Measurements from ENCODE around the gene NMNAT3.
"Not testable (repeated sequence)": the region's sequence is repeated elsewhere in the genome, so short reads cannot be mapped to it uniquely, and the experiment has no call there.

The NMNAT3 gene

DNA sequence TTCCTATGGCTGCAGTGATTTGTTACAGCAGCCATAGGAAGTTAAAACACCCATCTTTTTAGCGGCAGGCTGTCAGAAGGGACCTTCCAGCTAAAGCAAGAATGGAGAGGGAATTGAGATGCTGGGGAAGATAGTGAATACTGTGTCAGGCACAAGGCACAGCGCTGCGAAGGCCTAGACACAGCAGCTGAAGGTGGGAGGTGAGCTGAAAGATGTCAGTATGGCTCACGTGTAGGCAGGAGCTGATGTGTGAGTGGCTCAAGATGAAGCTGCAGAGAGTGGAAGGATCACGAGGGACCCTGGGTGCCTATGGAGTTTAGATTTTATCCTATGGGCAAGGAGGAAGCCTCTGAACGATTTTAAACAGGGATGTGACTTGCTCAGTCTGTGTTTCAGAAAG, 44.3 kb downstream of the NMNAT3 start:
- DNase-seq: no peak

DNA sequence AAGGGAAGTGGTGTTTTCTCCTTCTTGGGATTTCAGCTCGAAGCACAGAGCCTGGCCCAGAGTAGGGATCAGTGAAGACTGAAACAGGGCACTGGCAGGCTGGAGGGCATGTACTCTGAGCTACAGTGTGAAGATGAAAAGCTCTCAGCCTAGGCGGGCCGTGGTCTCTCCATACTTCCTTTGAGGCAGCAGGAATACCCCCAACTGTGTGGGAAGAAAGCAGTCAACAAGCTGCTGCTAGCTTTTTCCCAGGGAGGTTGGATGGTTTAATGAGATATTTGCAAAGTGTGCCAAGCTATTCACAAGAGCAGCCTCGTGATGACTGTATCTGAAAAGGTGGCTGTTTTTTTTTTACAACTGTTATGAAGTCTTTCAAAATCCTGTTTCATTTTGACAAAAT, 47.2 kb downstream of the NMNAT3 start:
- DNase-seq: no peak

DNA sequence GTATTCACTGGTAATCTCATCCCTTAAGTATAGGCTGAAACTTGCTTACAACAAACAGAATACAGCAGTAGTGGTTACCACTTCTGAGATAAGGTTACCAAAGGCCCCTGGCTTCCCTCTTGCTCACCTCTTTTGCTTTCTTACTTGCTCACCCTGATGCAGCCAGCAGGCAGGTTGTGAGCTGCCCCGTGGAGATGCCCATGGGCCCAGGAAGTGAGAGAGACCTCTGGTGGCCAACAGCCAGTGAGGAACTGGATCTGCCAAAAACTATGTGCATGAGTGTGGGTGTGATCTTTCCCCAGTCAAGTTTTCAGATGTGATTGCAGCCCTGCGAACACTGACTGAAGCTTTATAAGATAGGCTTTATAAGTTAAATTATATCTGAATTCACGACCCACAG, 48.7 kb downstream of the NMNAT3 start:
- no peak for DNase-seq

DNA sequence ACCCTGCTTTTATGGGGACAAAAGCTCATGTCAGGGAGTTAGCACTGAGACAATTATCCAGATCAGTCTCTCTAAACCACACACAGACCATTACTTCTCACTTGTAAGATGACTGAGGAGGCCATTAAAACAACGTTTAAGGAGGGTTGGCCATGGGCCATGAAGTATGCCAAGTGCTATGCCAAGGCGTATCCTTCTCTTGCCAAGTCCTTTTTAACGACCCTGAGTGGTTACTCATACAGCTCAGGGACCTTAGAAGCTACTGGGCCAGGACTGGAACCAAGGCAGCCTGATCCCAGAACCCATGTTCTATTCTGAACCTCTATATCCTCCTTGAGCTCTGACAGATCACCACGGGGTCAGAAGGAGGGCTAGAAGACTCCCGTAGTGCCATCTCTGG, 50.0 kb downstream of the NMNAT3 start:
- no peak for DNase-seq

DNA sequence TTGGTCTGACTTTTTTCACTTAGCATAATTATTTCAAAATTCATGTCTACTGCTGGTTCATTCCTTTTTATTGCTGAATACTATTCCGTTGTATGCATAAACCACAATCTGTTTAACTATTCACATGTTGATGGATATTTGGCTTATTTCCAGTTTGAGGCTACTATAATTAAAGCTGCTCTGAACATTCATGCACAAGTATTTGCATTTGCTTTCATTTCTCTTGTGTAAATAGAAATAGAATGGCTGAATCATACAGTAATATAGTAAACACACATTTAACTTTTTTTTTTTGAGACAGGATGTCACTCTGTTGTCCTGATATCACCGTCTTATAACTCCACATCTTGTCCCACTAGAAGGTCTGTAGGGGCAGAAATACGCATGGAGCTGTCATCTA, 57.3 kb downstream of the NMNAT3 start:
- no peak for DNase-seq

DNA sequence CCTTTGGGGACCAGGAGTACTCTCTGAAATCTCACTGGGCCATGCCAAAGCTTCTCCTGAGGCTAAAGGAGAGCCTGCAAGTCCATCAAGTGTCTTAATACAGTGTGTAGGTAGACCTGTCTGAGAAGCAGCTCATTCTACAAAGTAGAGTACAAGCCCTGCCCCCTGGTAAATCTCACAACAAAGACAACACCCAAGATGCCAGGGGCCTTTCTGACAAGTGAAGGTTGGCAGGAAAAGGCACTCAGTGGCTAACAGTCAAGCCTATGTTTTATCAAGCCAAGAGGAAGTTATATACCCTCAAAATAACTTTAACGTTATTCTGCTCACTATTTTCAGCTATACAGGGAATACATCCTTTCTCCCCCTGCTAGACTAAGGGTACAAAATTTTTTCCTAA, 58.3 kb downstream of the NMNAT3 start:
- DNase-seq: no peak

DNA sequence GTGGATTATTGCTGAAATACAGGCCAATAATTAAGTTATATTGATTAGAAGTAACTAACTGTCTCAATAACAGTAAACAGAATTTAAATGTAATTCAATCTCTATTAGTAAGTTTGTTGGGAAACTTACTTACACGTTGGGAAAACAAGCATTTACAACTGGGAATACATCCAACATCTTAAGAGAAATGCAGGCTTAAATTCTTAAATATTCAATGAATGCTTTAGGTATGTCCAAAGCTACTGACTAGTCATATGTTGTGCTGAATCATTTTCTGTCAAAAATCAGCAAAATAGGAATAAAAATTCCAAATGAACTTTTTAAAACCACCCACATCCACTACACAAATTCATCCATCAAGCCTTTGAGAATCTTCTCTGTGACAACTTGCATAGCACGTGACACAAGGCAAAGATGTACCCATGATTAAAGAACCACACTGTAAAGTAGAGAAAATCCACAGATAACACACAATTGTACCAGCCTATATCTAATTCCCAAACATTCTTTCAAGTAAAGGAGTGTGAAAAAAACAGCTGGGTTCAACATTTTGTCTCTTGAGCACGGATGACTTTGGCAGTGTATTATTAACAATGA, 60.0 kb downstream of the NMNAT3 start:
- DNase-seq: no peak

DNA sequence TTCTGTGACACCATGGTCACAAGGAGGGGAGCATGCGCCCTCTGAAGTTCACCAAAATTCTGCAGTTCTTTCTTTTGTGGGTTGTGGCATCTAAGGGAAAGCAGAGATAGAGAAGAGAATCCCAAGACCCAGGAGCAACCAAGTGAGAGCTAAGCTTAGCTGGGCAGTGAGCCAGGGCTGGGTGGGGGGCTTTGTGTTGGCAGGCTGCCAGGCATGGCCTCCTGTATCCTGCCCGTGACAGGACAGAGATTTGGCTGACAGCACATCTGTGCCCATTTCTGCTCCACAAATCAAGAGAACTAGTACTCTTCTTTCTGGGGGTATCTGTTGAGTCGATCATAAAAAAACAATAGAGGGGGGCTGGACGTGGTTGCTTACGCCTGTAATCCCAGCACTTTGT, 66.2 kb downstream of the NMNAT3 start:
- DNase-seq: no peak

DNA sequence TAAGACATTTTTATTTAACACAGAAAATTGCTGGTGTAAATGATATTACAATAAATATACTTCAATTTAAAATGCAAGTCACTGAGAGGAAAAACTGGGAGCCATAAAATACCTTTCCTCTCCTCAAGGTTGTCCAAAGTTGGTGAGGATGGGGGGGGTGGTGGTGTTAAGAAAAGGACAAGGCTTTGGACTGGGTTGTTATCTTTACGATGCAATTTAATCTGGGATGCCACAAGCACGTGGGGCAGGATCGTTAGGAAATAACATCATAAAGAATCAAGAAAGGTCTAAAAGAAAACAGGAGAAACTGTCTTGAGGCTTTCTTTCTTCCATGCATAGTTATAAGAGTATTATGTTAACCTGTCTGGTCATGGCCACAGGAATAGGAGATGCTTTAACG, 66.9 kb downstream of the NMNAT3 start:
- no peak for DNase-seq

DNA sequence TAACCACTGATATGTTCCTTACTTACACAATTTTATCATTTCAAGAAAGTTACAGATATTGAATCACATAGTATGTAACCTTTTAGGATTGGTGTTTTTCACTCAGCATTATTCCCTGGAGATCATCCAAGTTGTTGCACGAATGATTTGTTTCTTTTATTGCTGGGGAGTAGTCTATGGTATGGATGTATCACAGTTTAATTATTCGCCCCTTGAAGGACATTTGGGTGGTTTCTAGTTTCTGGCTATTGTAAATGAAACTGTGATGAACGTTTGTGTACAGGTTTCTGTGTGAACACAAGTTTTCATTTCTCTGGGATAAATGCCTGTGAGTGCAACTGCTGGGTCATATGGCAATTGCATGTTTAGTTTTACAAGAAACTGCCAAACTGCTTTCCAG, 68.8 kb downstream of the NMNAT3 start:
- no peak for DNase-seq

DNA sequence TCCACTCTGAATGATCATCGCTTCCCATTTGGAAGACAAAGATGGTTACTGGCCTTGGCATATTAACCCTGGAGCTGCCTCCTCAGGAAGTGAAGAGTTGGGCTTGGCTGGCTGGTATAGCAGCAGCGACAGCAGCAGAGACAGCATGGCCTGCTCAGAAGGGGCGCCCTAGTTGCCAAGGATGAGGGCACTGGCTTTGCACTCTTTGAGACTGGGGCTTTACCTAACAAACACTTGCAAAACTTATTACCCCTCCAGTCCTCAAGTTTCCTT, 69.7 kb downstream of the NMNAT3 start:
- no peak for DNase-seq

DNA sequence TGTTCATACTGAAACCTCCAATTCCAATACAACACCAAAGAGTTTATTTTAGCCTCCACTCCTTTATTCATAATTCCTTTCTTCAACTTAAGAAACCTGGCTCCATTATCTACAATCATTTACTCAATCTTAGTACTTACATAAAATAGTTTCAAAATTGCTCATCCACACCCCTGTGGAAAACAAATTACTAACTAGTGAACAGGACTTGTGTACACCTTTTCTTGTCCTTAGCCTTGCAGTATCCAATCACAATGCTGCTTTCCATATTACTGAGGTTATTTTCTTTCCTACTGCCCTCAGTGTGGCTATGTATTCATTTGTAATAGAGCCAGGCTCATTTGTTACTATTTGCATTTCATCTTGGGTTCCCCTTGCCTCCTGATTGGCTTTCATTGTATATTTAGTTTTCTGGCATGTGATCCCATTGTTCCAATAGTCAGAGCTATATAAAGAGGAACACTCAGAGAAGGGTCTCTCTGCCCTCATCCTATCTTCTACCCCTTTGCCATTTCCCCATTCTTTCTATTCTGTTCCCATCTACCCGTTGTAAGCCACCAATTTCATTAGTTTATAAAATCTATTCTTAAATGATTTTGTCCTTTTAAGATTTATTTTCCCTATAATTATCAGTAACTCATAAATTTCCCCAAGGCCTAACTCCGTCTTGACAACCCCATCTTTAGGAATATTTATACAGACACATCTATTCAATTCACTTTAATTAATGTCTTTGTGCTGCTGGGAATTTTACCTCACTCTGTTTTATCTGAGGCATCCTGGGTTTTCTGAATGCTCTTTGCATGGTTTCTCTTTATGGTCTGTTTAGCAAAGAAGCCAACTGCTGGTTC, 70.3 kb downstream of the NMNAT3 start:
- no peak for DNase-seq

DNA sequence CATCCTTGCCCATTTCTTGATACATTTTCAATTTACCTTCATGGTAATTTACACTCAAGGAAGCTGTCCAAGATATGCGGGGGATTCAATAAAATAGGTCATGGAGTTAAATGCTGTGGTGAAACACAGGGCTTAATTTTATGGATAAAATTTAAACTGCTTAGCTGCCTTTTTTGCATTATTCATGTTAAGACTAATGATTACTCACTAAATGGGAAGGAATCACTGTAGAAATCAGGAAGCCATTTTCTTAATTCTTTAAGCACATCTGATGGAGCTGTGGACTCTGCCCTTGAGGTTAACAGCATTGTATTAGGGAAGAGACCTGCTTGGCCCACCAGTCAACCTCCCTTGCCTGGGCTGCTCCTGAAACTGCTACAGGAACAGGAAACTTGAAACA, 75.8 kb downstream of the NMNAT3 start:
- no peak for DNase-seq

DNA sequence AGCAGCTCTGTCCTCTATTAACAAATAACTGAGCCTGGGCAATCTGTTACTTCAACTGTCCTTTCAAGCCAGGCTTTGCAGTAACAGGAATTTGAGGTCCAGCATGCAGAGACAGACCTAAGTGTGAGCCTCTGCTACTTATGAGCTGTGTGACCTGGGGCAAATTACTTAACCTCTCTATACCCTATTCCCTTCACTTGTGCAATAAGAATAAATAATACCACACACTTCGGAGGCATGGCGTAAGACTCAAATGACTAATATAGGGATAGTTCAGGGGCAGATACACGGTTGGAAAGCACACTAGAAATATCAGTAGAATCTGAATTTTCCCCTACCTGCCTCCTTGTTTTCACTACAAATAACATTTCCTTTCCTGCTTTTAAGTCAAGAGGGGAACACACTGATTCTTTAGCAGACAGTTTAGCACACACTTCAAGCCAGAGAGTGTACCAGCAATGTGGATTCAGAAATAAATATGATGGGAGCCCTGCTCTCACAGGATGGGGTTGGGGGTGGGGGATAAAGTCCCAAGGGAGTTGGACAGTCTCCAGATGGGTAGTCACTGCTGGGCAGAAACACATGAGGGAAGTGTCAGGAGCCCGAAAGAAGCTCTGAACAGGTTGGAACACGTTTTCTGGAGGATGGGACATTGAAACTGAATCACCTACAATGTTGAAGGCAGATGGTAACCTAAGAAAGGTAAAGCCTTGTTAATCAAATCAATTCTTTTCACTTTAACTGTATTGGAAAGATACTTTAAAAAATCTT, 76.4 kb downstream of the NMNAT3 start:
- DNase-seq: no peak

DNA sequence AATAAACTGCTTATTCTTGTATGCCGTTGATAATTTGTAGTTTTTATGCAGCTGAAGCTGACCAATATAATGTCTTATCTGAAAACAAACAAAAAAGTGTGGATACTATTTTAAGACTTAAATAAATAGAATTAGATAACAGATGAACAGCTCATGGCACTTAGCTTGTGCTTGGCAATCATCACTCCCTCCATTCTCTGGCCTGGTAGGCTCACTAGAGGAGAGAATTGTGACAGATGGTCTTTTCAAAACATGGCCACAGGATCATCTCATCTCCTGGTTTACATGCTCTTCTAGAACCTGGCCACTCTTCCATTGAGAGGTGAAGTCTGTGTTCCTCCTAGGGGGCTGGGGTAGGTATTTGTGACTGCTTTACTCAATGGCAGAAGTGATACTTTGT, 79.8 kb downstream of the NMNAT3 start:
- no peak for DNase-seq

DNA sequence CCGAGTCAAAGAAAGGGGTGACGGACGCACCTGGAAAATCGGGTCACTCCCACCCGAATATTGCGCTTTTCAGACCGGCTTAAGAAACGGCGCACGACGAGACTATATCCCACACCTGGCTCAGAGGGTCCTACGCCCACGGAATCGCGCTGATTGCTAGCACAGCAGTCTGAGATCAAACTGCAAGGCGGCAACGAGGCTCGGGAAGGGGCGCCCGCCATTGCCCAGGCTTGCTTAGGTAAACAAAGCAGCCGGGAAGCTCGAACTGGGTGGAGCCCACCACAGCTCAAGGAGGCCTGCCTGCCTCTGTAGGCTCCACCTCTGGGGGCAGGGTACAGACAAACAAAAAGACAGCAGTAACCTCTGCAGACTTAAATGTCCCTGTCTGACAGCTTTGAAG, 86.6 kb downstream of the NMNAT3 start:
- DNase-seq: not testable (repeated sequence)

DNA sequence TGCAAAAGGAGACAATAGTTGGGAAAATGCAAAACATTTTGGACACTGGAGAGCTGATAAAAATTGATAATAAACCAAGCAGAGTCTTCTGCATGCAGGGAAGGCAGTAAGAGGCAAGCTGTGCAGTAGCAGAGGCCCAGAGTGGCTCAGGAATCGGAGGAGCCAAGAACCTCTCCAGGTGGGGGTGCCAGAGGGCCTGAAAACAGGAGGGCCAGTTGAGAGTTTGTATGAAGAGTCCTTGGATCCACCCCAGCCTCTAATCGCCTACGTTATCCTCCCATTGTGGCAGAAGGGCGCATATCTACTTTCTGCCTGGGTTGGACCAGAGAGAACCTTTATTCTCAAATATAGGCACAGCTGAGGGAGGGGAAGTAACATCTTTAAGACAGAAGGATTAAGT, 89.3 kb downstream of the NMNAT3 start:
- DNase-seq: no peak

DNA sequence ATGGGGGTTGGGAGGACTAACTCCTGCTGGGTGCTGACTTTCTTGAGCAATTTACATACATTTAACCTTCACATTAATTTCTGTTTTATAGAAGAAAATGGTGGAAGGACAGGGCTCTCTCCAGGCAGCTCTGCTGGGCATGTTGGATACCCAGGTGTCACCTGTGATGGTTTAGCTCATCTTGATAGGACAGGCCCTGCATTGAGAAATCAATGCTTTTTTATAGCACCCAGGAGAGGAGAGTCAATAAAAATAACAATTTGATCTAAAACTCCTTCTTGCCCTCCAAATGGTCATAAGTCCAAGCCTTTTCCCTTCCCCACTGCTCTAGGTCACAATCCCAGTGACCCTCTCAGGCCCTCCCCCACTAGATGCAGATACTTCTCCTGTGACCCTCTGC, 90.0 kb downstream of the NMNAT3 start:
- no peak for DNase-seq

DNA sequence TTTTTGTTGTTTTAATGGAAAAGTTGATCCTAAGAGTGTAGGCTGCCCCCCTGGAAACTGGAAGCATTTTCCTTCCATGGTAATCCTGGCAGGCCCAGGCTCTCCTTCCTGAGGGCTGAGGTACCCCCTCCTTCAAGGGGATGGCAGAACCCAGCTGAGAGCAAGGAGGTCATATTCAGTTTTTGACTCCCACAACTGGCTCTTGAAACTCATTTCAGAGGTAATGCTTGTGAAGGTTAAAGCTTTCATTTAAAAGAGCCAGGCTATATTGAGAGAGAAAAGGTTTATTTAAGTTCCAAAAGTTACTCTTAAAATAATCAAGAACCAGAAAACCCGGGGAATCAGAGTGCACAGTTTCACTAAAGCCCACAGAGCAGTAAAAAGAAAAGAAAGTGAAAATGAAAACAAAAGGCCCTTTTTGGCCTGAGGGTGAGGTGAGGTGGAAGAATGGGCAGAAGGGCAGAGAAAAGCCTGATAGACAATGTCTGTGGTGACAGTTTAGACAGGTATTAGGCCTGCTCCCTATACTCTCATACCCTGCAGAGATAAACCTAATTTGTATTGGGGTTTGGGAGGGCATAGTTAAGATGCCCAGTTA, 91.3 kb downstream of the NMNAT3 start:
- no peak for DNase-seq

DNA sequence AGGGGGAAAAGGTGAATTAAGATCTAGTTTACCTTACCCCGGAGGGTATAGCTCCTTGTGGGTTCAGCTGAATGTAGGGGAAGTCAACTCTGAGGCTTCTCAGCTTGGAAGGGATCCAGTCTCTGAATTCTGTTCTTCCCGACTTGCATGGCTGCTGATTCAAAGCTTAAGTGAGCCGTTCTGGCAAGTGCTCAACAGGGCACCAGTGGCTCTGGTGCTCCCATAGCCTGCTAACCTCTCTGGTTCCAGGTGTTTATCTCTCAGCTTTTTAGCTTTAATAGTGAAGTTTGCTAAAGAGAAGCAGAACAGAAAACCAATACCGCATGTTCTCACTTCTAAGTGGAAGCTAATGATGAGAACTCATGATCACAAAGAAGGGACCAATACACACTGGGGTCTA, 92.0 kb downstream of the NMNAT3 start:
- DNase-seq: no peak

DNA sequence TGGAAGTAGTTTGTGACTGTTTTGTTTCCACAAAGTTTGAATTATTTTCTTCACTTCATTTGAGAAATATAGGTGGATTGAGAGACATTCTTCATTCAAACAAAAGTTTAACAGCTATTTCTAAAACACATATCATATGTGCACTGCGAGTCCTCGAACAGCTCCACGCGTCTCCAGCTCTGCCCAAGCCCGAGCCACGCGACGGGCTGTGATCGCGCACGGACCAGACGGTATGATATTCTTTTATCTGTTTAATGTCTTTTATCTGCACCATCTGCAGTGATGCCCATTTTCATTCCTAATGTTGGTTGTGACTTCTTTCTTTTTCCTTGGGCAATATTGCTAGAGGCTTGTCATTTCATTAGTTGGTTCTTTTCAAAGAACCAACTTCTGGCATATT, 94.1 kb downstream of the NMNAT3 start:
- not testable (repeated sequence) for DNase-seq

DNA sequence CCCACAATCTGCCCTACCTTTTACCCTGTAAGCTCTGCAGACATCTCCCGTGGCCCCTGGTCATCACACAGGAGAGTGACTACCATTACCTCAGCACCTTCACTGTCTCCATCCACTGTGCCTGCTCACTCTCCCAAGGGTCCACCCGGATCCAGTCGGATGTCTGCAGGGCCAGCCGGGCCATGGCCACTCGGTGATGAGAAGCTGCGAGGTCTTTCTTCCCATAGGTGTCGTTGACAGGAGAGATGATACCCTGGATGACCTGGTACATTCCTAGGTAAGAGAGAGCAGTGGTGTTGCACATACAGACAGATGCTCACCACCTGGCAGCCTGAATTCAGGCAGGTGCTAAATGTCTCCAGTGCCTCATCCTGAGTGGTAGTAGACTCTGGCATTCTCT, 99.0 kb downstream of the NMNAT3 start:
- DNase-seq: no peak

DNA sequence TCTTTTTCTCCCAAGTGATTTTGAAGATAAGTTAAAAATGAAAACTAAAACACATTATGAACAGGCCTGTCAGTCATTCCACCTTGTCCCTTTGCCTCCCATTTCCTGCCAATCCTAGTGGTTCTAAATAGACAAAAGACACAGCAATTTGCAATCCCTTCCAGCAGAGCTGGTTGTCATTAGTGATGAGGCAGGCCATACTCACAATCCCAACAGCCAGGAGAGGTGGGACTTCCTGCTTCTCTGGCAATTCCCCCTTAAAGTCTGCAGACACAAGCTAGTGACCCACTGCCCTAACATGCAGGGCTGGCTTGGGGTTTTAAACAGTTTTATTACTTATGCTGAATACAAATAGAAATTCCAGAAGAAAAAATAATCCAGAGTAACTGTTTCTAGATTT, 99.9 kb downstream of the NMNAT3 start:
- no peak for DNase-seq

DNA sequence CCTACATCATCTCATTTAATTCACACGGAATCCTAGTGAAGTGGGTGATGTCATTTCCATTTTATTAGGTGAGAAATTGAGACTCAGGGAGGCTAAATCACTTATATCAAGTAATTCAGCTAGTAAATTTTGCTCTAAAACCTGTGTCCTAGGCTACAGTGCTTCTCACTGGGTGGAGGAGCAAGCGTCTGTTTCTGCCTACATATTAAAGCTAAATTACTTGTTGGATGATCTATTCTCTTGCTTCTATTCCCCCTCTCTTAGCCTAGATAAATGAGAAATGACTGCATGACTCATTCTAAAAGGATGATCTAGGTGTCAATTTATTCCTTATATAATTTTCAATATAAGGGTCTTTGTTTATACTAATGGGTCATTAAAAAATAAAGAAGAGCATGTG, 100.4 kb downstream of the NMNAT3 start:
- DNase-seq: no peak

All from GF-D8 (cell line).